Spleen (tissue), 7 donors: ENCODE measurements around the gene BCL11B.

ENCODE experiments used
- CTCF ChIP-seq, 11 experiments: fragments of 200-600 bp in 7 of 11; fragments of 450-650 bp in 4 of 11; sonication (generic) in 4 of 11; IDR thresholded peaks in 8 of 11; conservative IDR thresholded peaks in 3 of 11; 1 replicate in 7 of 11; 2 replicates in 4 of 11; pipeline versions ENCODE4 v1.4.0 to v1.8.0; 2016 to 2021; ENCODE audit warnings: antibody characterized with exemption in 11 of 11, inconsistent platforms in 4 of 11, mild to moderate bottlenecking in 1 of 11
- POLR2A ChIP-seq, 3 donors: fragments of 450-650 bp; IDR thresholded peaks; one replicate each; pipeline ENCODE4 v1.5.1; 2017; ENCODE audit warnings: antibody characterized with exemption in 3 of 3, mild to moderate bottlenecking in 1 of 3
- donor health status: DM: no; HTN: no; CAD: no; lungs with moderate emphysema.
- donor health status: DM: no; HTN: no; CAD: no.
- donor health status: DM: no; HTN: no; CAD: no.

- TF ChIP-seq CTCF (IDR thresholded peaks at IDR 0.05 in 8 of 11, conservative IDR thresholded peaks at IDR 0.05 in 3 of 11) (peak in 1 of 11 experiments; percentile 15), POLR2A (IDR thresholded peaks at IDR 0.05) (no peak)
Measured at GRCh38 chr14:99190696-99191394, 81.2 kb downstream of the BCL11B start.
